ENCODE measurements around the gene KBTBD12.

KBTBD12 gene

DNA sequence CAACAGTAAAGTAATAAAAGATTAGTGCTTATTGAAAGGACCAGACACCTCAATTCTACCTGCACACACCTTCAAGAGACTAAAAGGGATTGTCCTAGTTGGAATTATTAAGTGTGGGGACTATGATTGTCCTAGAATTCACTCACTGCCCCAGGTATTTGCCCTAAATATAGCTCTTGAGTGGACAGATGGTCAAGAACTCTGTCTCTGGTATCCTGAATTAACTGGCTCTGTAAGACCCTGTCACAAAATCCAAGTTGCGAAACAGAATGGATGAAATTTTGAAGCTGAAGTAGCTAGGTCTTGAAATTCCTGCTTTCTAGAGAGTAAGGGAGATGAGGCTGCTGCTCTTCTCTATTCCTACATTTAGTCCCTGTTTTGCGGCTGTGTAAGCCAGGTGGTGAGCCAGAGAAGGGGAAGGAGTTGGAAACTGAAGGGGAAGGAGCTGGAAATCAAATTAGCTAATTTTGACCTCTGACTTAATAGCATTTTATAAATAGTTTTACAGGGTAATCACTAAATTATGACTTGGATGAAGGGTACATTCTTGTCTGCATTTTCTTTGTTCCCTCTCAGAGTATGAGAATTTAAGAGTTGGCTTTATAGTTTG lies 34.5 kb downstream of the KBTBD12 start:
- no peak for DNase-seq (ENCODE audit: low read depth)
- TF ChIP-seq, protein P1, sequence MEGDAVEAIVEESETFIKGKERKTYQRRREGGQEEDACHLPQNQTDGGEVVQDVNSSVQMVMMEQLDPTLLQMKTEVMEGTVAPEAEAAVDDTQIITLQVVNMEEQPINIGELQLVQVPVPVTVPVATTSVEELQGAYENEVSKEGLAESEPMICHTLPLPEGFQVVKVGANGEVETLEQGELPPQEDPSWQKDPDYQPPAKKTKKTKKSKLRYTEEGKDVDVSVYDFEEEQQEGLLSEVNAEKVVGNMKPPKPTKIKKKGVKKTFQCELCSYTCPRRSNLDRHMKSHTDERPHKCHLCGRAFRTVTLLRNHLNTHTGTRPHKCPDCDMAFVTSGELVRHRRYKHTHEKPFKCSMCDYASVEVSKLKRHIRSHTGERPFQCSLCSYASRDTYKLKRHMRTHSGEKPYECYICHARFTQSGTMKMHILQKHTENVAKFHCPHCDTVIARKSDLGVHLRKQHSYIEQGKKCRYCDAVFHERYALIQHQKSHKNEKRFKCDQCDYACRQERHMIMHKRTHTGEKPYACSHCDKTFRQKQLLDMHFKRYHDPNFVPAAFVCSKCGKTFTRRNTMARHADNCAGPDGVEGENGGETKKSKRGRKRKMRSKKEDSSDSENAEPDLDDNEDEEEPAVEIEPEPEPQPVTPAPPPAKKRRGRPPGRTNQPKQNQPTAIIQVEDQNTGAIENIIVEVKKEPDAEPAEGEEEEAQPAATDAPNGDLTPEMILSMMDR (IDR thresholded peaks at IDR 0.05; ENCODE audit: low read depth, low read length, missing control alignments): no peak
- no peak overlapping the region for H3K4me3 ChIP-seq (ENCODE audit: low read depth, low read length)

DNA sequence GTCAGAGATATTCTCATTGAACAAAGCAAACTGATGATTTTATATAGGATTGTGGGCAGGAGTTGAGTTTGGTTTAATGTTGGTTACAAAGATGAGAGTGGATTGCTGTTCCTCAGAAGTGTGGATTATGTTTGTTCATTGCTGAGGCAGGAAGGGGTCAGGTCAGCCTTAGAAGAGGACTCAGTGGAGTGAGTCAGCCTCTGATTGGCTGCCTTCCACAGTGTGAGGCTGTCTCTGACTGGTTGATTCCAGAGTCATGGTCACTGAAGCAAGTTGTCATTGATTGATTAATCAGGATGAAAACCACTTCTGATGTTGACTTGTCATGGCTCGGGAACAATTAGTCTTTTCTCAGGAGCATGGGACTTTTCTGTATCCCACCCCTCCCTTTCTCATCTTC lies 36.2 kb downstream of the KBTBD12 start:
- TF ChIP-seq, protein P1 (IDR thresholded peaks at IDR 0.05; ENCODE audit: low read depth, low read length, missing control alignments): no peak
- DNase-seq (ENCODE audit: low read depth): no peak
- no peak overlapping the region for H3K4me3 ChIP-seq (ENCODE audit: low read depth, low read length)

DNA sequence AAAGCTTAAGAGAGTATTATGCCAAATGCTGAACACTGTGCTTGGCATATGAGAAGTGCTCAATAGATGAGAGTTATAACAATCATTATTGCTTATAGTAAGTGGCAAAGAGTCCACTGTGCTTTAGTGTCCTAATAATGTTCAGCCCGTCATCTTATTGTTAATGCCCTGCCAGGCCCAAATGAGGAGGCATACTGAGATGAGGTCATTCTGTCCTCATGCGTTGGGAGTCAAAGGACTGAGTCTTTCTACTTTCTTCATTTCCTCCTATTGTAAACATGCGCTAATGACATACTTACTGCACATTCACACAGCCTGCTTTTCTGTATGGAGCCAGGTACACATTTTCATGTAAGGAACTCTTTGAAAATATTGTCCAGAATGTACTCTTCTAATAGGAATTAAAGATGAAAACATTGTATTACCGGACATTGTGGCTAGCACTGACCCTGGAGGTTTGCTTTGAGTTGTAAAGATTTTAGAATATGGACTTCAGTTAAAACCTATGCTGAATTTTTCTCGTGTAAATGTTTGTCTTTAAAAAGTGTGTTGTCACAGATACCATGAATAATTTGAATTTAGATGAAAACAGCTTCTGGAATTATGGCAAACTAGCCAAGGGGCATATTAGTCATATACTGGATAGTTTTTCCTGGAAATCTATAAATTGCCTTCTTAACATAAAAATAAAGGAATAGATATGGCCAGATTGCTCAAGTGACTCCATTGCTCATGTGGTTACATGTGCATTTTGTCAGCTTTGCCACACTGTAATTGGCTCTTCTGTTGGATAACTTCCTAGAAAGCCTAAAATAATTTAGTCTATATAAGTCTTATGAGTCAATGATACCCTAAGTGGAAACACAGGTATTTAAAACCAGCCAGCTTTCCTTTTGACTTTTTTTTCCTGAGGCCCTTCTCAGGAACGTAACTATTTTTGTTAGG lies 38.3 kb downstream of the KBTBD12 start:
- no peak overlapping the region for H3K4me3 ChIP-seq (ENCODE audit: low read depth, low read length)
- DNase-seq (ENCODE audit: low read depth): no peak
- TF ChIP-seq, protein P1 (IDR thresholded peaks at IDR 0.05; ENCODE audit: low read depth, low read length, missing control alignments): no peak

DNA sequence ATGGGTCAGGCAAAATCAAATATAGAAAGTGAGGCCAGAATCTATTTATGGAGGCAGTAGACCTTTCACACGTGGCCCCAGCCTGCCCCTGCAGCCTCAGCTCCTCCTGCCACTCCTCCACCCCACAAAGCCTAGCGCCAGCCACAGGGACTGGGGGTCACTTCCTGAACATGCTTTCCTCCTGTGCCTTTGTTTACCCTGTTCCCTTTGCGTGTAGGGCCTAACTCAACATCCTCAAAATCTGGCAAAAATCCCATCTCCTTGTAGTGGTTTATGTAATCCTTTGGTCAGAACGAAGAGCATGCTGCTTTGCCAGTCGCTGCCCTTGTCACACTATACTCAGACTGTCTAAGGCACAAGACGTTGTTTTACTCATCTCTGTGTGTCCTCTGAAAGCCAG lies 39.6 kb downstream of the KBTBD12 start:
- no peak for DNase-seq (ENCODE audit: low read depth)
- no peak overlapping the region for H3K4me3 ChIP-seq (ENCODE audit: low read depth, low read length)
- TF ChIP-seq, protein P1 (IDR thresholded peaks at IDR 0.05; ENCODE audit: low read depth, low read length, missing control alignments): no peak

DNA sequence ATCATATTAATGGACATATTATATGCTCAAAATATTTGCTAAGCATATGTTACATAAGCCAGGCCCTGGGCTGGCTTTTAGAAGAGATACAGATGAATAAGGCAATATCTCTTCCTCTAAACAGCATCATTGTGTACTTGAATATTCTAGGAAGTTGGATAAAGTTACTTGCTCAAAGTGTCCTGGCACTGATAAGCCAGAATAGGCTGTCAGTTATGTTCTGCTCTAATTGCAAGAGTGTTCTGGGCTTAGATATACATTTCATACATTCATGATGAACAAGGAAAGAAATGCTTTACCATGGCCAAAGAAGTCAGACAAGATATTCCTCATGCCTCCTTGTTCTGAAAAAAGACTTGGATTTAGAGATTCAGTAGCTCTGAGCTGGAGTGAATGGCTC lies 40.7 kb downstream of the KBTBD12 start:
- no peak for DNase-seq (ENCODE audit: low read depth)
- no peak overlapping the region for H3K4me3 ChIP-seq (ENCODE audit: low read depth, low read length)
- TF ChIP-seq, protein P1 (IDR thresholded peaks at IDR 0.05; ENCODE audit: low read depth, low read length, missing control alignments): no peak

DNA sequence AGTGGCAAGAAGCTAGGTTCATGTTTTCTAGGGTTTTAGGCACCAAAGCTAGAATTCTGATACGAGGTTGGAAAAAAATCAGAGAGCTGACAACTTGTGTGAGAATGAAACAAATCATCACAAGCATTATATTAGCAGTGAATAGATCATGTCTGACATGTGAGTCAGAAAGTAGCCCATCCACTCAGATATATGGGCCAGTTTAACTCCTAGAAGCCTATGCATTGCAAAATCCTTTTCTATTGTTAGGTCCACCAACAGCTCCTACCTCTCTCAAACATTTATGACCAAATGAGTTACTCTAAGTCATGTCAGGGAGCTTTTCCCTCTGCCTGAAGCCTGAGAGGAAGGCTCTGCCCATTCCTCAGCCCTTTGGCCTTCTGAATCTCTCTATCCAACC lies 44.0 kb downstream of the KBTBD12 start:
- DNase-seq (ENCODE audit: low read depth): no peak
- H3K4me3 ChIP-seq (ENCODE audit: low read depth, low read length): no peak overlapping the region
- TF ChIP-seq, protein P1 (IDR thresholded peaks at IDR 0.05; ENCODE audit: low read depth, low read length, missing control alignments): no peak

Data from GM12864 (cell line).